Measurements from ENCODE around the gene ZBTB7C. TPM values are rescaled to one million over a fixed set of nuclear protein-coding genes. Genes with fewer than 3 reads are reported as not detected.

The ZBTB7C gene
- total and polyA plus RNA-seq, 4 donors: 0.19 to 1.1 (median 0.45) TPM

GRCh38 chr18:48339692-48340091 lies 69.5 kb downstream of the ZBTB7C start:
- Histone ChIP-seq H3K27ac (ENCODE audit: low read depth in 1 of 2, low read length in 2 of 2) (no peak overlapping the region), H3K9me3 (ENCODE audit: control insufficient read depth in 4 of 4, low read length in 3 of 4) (no peaks in the 10 kb centered on the region), H3K27me3 (ENCODE audit: control insufficient read depth in 4 of 4, insufficient read depth in 4 of 4, low read length in 3 of 4) (no peaks in the 10 kb centered on the region), H3K4me3 (ENCODE audit: low read depth in 1 of 3, low read length in 3 of 3) (no peak overlapping the region), H3K9ac (ENCODE audit: low read depth in 1 of 2, low read length in 2 of 2) (no peak overlapping the region), H3K4me1 (ENCODE audit: control insufficient read depth in 4 of 4, insufficient read depth in 4 of 4, low read length in 3 of 4) (peaks cover 0 to 7% (median 3%) of the 10 kb centered on the region in 4 donors), H3K36me3 (ENCODE audit: control insufficient read depth in 4 of 4, insufficient read depth in 3 of 4, low read depth in 1 of 4, low read length in 3 of 4) (no peaks in the 10 kb centered on the region)
- DNase-seq (ENCODE audit: low spot score): no peak
- TF ChIP-seq RAD21 (IDR thresholded peaks at IDR 0.05): no peak
- TF ChIP-seq EGR1 (IDR thresholded peaks at IDR 0.05; ENCODE audit: low read depth in 2 of 2): no peak
- TF ChIP-seq HNF4G (IDR thresholded peaks at IDR 0.05): no peak
- WGBS: 86% methylated on average over 4 of the region's 4 CpGs

GRCh38 chr18:48338915-48339314 lies 70.3 kb downstream of the ZBTB7C start:
- WGBS: 52% methylated on average over 3 of the region's 3 CpGs
- no peaks in the 10 kb centered on the region for H3K36me3 ChIP-seq (ENCODE audit: control insufficient read depth in 4 of 4, insufficient read depth in 3 of 4, low read depth in 1 of 4, low read length in 3 of 4)
- peaks cover 0 to 7% (median 3%) of the 10 kb centered on the region in 4 donors for H3K4me1 ChIP-seq (ENCODE audit: control insufficient read depth in 4 of 4, insufficient read depth in 4 of 4, low read length in 3 of 4)
- H3K27ac ChIP-seq (ENCODE audit: low read depth in 1 of 2, low read length in 2 of 2): no peak overlapping the region
- no peaks in the 10 kb centered on the region for H3K27me3 ChIP-seq (ENCODE audit: control insufficient read depth in 4 of 4, insufficient read depth in 4 of 4, low read length in 3 of 4)
- TF ChIP-seq HNF4G (IDR thresholded peaks at IDR 0.05) (peak; percentile 20), FOXA1 (IDR thresholded peaks at IDR 0.05) (no peak), HNF4A (conservative IDR thresholded peaks at IDR 0.05) (peak; percentile 68 to 71)
- no peak for DNase-seq (ENCODE audit: low spot score)
- no peak overlapping the region for H3K9ac ChIP-seq (ENCODE audit: low read depth in 1 of 2, low read length in 2 of 2)
- H3K9me3 ChIP-seq (ENCODE audit: control insufficient read depth in 4 of 4, low read length in 3 of 4): no peaks in the 10 kb centered on the region
- no peak overlapping the region for H3K4me3 ChIP-seq (ENCODE audit: low read depth in 1 of 3, low read length in 3 of 3)

- Histone ChIP-seq H3K9ac (ENCODE audit: low read depth in 1 of 2, low read length in 2 of 2) (no peak overlapping the region), H3K27ac (ENCODE audit: low read depth in 1 of 2, low read length in 2 of 2) (no peak overlapping the region), H3K4me1 (ENCODE audit: control insufficient read depth in 4 of 4, insufficient read depth in 4 of 4, low read length in 3 of 4) (peaks cover 0 to 7% (median 3%) of the 10 kb centered on the region in 4 donors), H3K4me3 (ENCODE audit: low read depth in 1 of 3, low read length in 3 of 3) (no peak overlapping the region), H3K27me3 (ENCODE audit: control insufficient read depth in 4 of 4, insufficient read depth in 4 of 4, low read length in 3 of 4) (no peaks in the 10 kb centered on the region), H3K9me3 (ENCODE audit: control insufficient read depth in 4 of 4, low read length in 3 of 4) (no peaks in the 10 kb centered on the region), H3K36me3 (ENCODE audit: control insufficient read depth in 4 of 4, insufficient read depth in 3 of 4, low read depth in 1 of 4, low read length in 3 of 4) (no peaks in the 10 kb centered on the region)
- DNase-seq (ENCODE audit: low spot score): no peak
- TF ChIP-seq FOXA1 (IDR thresholded peaks at IDR 0.05) (no peak), GABPA (IDR thresholded peaks at IDR 0.05 in 1 of 2, conservative IDR thresholded peaks at IDR 0.05 in 1 of 2) (no peak), NR2F2 (IDR thresholded peaks at IDR 0.05) (no peak), HNF4A (conservative IDR thresholded peaks at IDR 0.05) (no peak), RAD21 (IDR thresholded peaks at IDR 0.05) (no peak), YY1 (IDR thresholded peaks at IDR 0.05) (no peak), EGR1 (IDR thresholded peaks at IDR 0.05; ENCODE audit: low read depth in 2 of 2) (no peak), SP1 (IDR thresholded peaks at IDR 0.05) (no peak), TAF1 (conservative IDR thresholded peaks at IDR 0.05) (no peak), FOXA2 (IDR thresholded peaks at IDR 0.05) (no peak)
- WGBS: 93% methylated on average over 2 of the region's 2 CpGs
These were observed 72.1 kb downstream of the ZBTB7C start for GRCh38 chr18:48337053-48337452.

DNA sequence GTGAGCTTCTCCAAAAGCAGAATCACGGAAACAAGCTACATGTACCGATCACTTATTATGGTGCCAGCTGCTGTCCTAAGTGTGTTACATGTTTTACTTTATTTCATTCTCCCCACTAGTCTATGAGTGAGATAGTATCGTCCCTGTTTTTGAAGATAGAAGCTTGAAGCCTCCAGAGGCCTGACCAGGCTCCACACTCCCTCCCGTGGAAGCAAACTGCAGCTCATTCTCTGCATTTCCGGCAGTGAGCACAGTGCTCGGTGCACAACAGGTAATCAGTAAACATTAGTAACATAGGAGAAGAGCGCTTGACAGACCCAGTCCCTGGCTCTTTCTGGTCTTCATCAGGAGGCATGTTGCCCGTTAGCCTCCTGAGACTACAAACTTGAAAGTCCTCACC lies 72.9 kb downstream of the ZBTB7C start:
- Histone ChIP-seq H3K27ac (ENCODE audit: low read depth in 1 of 2, low read length in 2 of 2) (no peak overlapping the region), H3K27me3 (ENCODE audit: control insufficient read depth in 4 of 4, insufficient read depth in 4 of 4, low read length in 3 of 4) (no peaks in the 10 kb centered on the region), H3K9me3 (ENCODE audit: control insufficient read depth in 4 of 4, low read length in 3 of 4) (no peaks in the 10 kb centered on the region), H3K4me1 (ENCODE audit: control insufficient read depth in 4 of 4, insufficient read depth in 4 of 4, low read length in 3 of 4) (peaks cover 0 to 7% (median 3%) of the 10 kb centered on the region in 4 donors), H3K9ac (ENCODE audit: low read depth in 1 of 2, low read length in 2 of 2) (no peak overlapping the region), H3K36me3 (ENCODE audit: control insufficient read depth in 4 of 4, insufficient read depth in 3 of 4, low read depth in 1 of 4, low read length in 3 of 4) (no peaks in the 10 kb centered on the region), H3K4me3 (ENCODE audit: low read depth in 1 of 3, low read length in 3 of 3) (no peak overlapping the region)
- WGBS: 86% methylated on average over 8 of the region's 8 CpGs
- no peak for TF ChIP-seq FOXA2 (IDR thresholded peaks at IDR 0.05)
- peak in 1 of 2 donors; percentile 31 for TF ChIP-seq RAD21 (IDR thresholded peaks at IDR 0.05)
- DNase-seq (ENCODE audit: low spot score): no peak

All from liver (tissue), 9 donors.